Superior temporal gyrus (tissue), 1 donor: ENCODE results near the gene PLEKHG5.

Source experiments
- DNase-seq: peaks from one replicate; pipeline ENCODE4 v3.0.0-alpha.2; 2016; ENCODE audit errors: extremely low spot score

Gene PLEKHG5

GRCh38 chr1:6475381-6476133 is 15.9 kb downstream of the PLEKHG5 start:
- DNase-seq, result peak; percentile 66

- no peak for DNase-seq
Observed at GRCh38 chr1:6474815-6475282, 16.6 kb downstream of the PLEKHG5 start.

GRCh38 chr1:6473974-6474814 is 17.3 kb downstream of the PLEKHG5 start:
- DNase-seq, result no peak

GRCh38 chr1:6473156-6473555 is 18.3 kb downstream of the PLEKHG5 start:
- no peak for DNase-seq

GRCh38 chr1:6472391-6472790 is 19.1 kb downstream of the PLEKHG5 start:
- no peak for DNase-seq

- no peak for DNase-seq
Observed at GRCh38 chr1:6471970-6472368, 19.5 kb downstream of the PLEKHG5 start.

GRCh38 chr1:6471086-6471969 is 20.1 kb downstream of the PLEKHG5 start:
- no peak for DNase-seq

- no peak for DNase-seq
Observed at GRCh38 chr1:6470132-6471085, 21.1 kb downstream of the PLEKHG5 start.

GRCh38 chr1:6468729-6469461 is 22.6 kb downstream of the PLEKHG5 start:
- DNase-seq, result no peak

- DNase-seq, result no peak
Observed at GRCh38 chr1:6467744-6468688, 23.5 kb downstream of the PLEKHG5 start.

GRCh38 chr1:6467224-6467623 is 24.2 kb downstream of the PLEKHG5 start:
- no peak for DNase-seq

GRCh38 chr1:6466751-6467150 is 24.7 kb downstream of the PLEKHG5 start:
- no peak for DNase-seq

- DNase-seq, result no peak
Observed at GRCh38 chr1:6466023-6466422, 25.4 kb downstream of the PLEKHG5 start, which contains the start of gene TNFRSF25. Gene TNFRSF25, minus strand, starts transcription at chr1:6466173. Its CDS starts 66 bp downstream, at chr1:6466107.

- no peak for DNase-seq
Observed at GRCh38 chr1:6465461-6466005, 25.9 kb downstream of the PLEKHG5 start.

- DNase-seq, result no peak
Observed at GRCh38 chr1:6464915-6465314, 26.6 kb downstream of the PLEKHG5 start.

- DNase-seq, result no peak
Observed at GRCh38 chr1:6464514-6464836, 27.0 kb downstream of the PLEKHG5 start.

GRCh38 chr1:6463120-6463412 is 28.4 kb downstream of the PLEKHG5 start:
- DNase-seq, result no peak

GRCh38 chr1:6462412-6463119 is 28.9 kb downstream of the PLEKHG5 start:
- no peak for DNase-seq
